HG03175 (cell line): Measurements from ENCODE around the gene PTDSS2.
"Not testable (repeated sequence)": the region's sequence is repeated elsewhere in the genome, so short reads cannot be mapped to it uniquely, and the experiment has no call there.

Experiments
- ATAC-seq: cut with Tn5 transposase; IDR thresholded peaks from one replicate; pipeline ENCODE4 v1.9.1; 2021; ENCODE audit warnings: mild to moderate bottlenecking, moderate library complexity; ENCODE audit not compliant: unreplicated experiment

PTDSS2 gene

GRCh38 chr11:449889-450808 is at the start of gene PTDSS2:
Gene PTDSS2 (plus strand): TSS chr11:450279. CDS start chr11:450456, 177 bp downstream.
- peak; percentile 77 for ATAC-seq

- ATAC-seq, result not testable (repeated sequence)
These were observed 48.9 kb upstream of the PTDSS2 start for GRCh38 chr11:401196-401595.

GRCh38 chr11:403021-403760 is 46.9 kb upstream of the PTDSS2 start:
- ATAC-seq, result no peak

- ATAC-seq, result no peak
These were observed 46.2 kb upstream of the PTDSS2 start for GRCh38 chr11:403761-404431.

GRCh38 chr11:404551-405264 is 45.4 kb upstream of the PTDSS2 start:
- no peak for ATAC-seq

GRCh38 chr11:405323-405953 is 44.6 kb upstream of the PTDSS2 start:
- no peak for ATAC-seq

GRCh38 chr11:405954-406795 is 43.9 kb upstream of the PTDSS2 start:
- ATAC-seq, result no peak

GRCh38 chr11:406796-407650 is 43.1 kb upstream of the PTDSS2 start:
- ATAC-seq, result peak; percentile 79

- ATAC-seq, result no peak
These were observed 42.4 kb upstream of the PTDSS2 start for GRCh38 chr11:407651-408123.

- no peak for ATAC-seq
These were observed 41.7 kb upstream of the PTDSS2 start for GRCh38 chr11:408154-409007.

- ATAC-seq, result no peak
These were observed 41.0 kb upstream of the PTDSS2 start for GRCh38 chr11:409008-409599.

- no peak for ATAC-seq
These were observed 40.2 kb upstream of the PTDSS2 start for GRCh38 chr11:409600-410483.

GRCh38 chr11:410711-411110 is 39.4 kb upstream of the PTDSS2 start:
- ATAC-seq, result not testable (repeated sequence)

GRCh38 chr11:411520-411919 is 38.6 kb upstream of the PTDSS2 start:
- ATAC-seq, result not testable (repeated sequence)

- ATAC-seq, result no peak
These were observed 37.4 kb upstream of the PTDSS2 start for GRCh38 chr11:412641-413119.
